22Rv1 (cell line): ENCODE results near the gene C16orf96.

Experiments
- H3K27ac ChIP-seq: fragments of 450-650 bp; 2 replicates; pipeline ENCODE4 v1.5.1; 2017
- ZFX ChIP-seq: fragments of 450-650 bp; IDR thresholded peaks from 2 replicates; pipeline ENCODE4 v1.6.1; 2017; ENCODE audit warnings: antibody characterized with exemption, borderline replicate concordance
- TF ChIP-seq, protein P1 (sequence below): fragments of 450-650 bp; IDR thresholded peaks from 2 replicates; pipeline ENCODE4 v1.5.1; 2017; ENCODE audit warnings: mild to moderate bottlenecking

Gene C16orf96

DNA sequence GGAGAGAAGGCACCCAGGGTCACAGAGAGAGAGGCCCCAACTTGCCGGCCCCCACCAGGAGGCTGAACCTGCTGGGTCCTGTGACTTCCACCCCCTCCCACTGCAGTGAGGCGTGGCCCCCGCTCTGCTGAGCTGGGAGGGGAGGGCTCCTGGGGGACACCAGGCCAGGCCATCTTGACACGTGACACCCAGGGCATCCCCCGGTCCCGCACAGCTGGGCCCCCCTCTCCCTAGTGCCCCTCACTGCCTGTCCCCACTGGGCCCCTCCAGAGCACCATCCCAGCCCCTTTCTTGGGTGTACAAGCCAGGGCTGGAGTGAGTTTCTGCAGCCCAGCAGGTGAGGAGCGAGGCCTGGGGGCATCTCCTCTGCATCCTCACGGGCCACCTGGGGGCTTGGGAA lies 46.2 kb downstream of the C16orf96 start:
- TF ChIP-seq ZFX: no peak
- TF ChIP-seq, protein P1, sequence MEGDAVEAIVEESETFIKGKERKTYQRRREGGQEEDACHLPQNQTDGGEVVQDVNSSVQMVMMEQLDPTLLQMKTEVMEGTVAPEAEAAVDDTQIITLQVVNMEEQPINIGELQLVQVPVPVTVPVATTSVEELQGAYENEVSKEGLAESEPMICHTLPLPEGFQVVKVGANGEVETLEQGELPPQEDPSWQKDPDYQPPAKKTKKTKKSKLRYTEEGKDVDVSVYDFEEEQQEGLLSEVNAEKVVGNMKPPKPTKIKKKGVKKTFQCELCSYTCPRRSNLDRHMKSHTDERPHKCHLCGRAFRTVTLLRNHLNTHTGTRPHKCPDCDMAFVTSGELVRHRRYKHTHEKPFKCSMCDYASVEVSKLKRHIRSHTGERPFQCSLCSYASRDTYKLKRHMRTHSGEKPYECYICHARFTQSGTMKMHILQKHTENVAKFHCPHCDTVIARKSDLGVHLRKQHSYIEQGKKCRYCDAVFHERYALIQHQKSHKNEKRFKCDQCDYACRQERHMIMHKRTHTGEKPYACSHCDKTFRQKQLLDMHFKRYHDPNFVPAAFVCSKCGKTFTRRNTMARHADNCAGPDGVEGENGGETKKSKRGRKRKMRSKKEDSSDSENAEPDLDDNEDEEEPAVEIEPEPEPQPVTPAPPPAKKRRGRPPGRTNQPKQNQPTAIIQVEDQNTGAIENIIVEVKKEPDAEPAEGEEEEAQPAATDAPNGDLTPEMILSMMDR: no peak
- no peak overlapping the region for H3K27ac ChIP-seq

DNA sequence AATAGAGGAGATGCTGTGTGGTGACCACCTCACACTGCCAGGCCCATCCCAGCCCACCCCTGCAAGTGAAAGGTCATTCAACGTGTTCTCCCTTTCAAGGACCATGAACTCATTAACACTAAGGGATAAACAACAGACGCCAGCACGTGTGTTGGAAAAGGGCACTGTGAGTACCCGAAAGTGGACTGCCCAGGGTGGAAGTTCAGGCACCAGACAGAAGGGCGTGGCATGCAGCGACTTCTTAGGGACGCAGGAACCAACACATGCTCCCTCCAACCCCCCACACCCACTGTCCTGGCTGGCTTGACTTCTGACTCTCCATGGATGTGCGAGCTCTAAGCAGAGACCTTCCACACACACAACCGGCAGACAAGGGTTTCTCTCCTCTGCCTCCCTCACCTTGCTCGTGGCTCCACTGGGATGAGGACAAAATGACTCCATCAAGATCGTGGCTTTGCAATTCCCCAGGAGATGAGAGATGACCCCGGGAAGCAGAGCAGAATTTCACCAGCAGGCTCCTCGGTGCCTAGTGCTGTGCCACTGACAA lies 47.6 kb downstream of the C16orf96 start:
- no peak overlapping the region for H3K27ac ChIP-seq
- TF ChIP-seq, protein P1: no peak
- TF ChIP-seq ZFX: no peak

DNA sequence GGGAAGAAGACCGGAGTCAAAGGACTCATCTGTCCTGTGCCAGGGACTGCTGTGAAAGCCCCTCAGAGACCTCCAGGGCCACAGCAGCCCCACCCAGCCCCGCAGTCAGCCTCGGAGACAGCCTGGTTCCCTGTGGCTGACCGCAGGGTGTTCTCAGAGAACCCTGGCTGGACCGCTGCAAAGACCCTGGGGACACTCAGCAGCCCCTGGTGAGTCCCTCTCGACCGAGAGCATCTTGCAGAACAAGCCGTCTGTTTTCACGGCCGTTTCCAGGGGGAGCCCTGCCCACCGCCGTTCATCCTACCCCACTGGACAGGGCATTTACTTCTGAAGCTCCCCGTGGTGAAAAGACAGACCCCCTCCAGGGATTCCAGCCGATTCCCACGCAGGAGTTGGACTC lies 48.3 kb downstream of the C16orf96 start:
- TF ChIP-seq ZFX: no peak
- TF ChIP-seq, protein P1: no peak
- no peak overlapping the region for H3K27ac ChIP-seq

DNA sequence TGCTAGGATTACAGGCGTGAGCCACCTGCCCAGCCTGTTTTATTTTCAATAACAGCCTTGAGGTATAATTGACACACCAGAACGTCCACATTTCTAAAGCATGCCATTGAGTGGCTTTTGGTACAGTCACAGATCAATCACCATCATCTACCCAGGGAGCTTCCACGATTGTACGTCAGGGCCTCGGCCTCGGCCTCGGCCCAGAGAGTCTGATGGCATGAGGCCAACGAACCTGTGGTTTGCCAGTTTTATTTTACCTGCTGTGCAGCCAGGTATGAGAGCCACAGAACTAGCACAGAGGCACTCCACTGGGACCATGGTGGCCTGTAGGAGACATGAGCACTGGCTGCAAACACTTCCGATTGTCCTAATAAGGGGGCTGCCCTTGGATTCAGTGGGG lies 50.2 kb downstream of the C16orf96 start:
- no peak overlapping the region for H3K27ac ChIP-seq
- no peak for TF ChIP-seq ZFX
- TF ChIP-seq, protein P1: no peak

DNA sequence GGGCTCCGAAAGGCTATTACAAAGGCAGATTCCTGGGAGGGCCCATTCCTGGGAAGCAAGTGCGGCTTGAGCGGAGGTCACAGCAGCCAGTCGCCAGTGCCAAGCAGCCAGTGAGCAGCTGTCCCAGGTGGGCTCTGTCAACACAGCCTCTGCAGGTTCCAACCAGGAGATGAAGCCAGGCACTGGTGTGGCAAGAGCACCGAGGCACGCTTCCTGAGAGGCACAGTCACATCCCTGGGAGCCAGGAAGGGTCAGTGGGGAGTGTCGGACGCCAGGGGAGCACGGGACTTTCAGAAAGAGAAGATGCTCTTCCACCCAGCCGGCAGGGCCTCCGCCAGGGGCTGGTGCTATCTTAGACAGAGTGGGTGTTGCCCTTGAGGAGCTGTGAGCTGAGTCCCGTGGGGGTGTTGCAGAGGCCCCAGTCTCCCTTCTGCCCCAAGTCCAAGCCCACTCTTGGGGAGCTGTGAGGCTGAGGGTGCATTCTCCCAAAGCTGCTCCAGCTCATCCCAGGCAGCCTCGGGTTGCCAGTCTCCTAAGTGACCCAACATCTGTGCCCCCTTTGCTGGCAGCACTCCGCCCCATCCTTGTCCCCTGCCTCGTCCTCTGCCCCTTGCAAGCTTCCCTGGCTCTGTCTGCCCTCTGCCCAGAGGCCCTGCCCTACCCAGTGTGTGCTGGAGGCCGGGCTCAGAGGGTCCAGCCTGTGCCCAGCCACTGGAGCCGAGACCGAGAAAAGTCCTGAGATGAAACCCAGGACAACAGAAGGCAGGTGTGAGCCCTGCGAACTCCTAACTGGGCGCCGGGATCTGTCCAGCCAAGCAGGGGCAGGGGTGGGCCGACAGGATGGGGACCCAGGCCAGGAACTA lies 51.9 kb downstream of the C16orf96 start:
- no peak overlapping the region for H3K27ac ChIP-seq
- TF ChIP-seq ZFX: no peak
- TF ChIP-seq, protein P1: no peak

DNA sequence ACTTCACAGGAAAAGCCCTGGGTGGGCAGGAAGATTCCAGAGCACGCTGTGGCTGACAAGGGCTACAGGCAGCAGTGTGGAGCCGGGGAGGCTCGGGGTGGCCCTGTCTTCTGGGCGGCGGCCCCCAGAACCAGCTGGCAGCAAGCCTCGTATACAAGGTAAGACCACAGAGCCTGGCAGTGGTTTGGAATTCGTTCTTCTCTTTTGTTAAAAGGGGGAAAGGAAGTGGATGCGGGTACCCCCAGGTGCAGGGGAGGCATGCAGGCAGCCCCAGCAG lies 52.5 kb downstream of the C16orf96 start:
- no peak for TF ChIP-seq ZFX
- TF ChIP-seq, protein P1: no peak
- H3K27ac ChIP-seq: no peak overlapping the region
